GM12878 (cell line): ENCODE measurements around the gene TUBA4B. TPM values are rescaled to one million over a fixed set of nuclear protein-coding genes. Genes with fewer than 3 reads are reported as not detected.

Experiments
- BACH1 ChIP-seq: fragments of 450-650 bp; IDR thresholded peaks from 2 replicates; pipeline ENCODE4 v1.6.1; 2017; ENCODE audit warnings: mild to moderate bottlenecking, borderline replicate concordance
- E2F8 ChIP-seq: fragments of 450-650 bp; IDR thresholded peaks from 2 replicates; pipeline ENCODE4 v1.6.1; 2018; ENCODE audit warnings: mild to moderate bottlenecking, low read depth, moderate library complexity; ENCODE audit not compliant: partially characterized antibody
- IRF5 ChIP-seq: fragments of 450-650 bp; IDR thresholded peaks from 2 replicates; pipeline ENCODE4 v1.6.1; 2017; ENCODE audit warnings: borderline replicate concordance
- MTA2 ChIP-seq: fragments of 450-650 bp; IDR thresholded peaks from 2 replicates; pipeline ENCODE4 v1.6.1; 2016; ENCODE audit warnings: low read depth, mild to moderate bottlenecking, moderate library complexity
- NFXL1 ChIP-seq: fragments of 450-650 bp; IDR thresholded peaks from 2 replicates; pipeline ENCODE4 v1.6.1; 2017; ENCODE audit warnings: antibody characterized with exemption, mild to moderate bottlenecking, borderline replicate concordance
- NKRF ChIP-seq: fragments of 450-650 bp; conservative IDR thresholded peaks from 2 replicates; pipeline ENCODE4 v1.6.1; 2017; ENCODE audit warnings: mild to moderate bottlenecking, moderate library complexity
- NR2F1 ChIP-seq: fragments of 450-650 bp; conservative IDR thresholded peaks from 2 replicates; pipeline ENCODE4 v1.6.1; 2017; ENCODE audit warnings: mild to moderate bottlenecking
- POU2F2 ChIP-seq: IDR thresholded peaks from 3 replicates; pipeline ENCODE4 v1.6.1; 2011; ENCODE audit warnings: low read depth, mild to moderate bottlenecking, low read length, borderline replicate concordance
- SIN3A ChIP-seq: IDR thresholded peaks from 2 replicates; pipeline ENCODE4 v1.6.1; 2012; ENCODE audit warnings: low read depth, low read length, improper control_type of control experiment
- SREBF1 ChIP-seq: IDR thresholded peaks from 2 replicates; pipeline ENCODE4 v1.6.1; 2012; ENCODE audit warnings: mild to moderate bottlenecking, low read length
- SUZ12 ChIP-seq: fragments of 200-600 bp; sonication (generic); IDR thresholded peaks from one replicate; pipeline ENCODE4 v1.6.1; 2018; ENCODE audit warnings: antibody characterized with exemption, mild to moderate bottlenecking; ENCODE audit not compliant: unreplicated experiment
- ZBED1 ChIP-seq: IDR thresholded peaks from 2 replicates; pipeline ENCODE4 v1.6.1; 2016; ENCODE audit warnings: borderline replicate concordance
- ZBTB4 ChIP-seq: fragments of 450-650 bp; formaldehyde crosslinking; IDR thresholded peaks from 2 replicates; pipeline ENCODE4 v1.4.0; 2022; ENCODE audit warnings: mild to moderate bottlenecking, moderate library complexity
- ZNF687 ChIP-seq: fragments of 450-650 bp; IDR thresholded peaks from 2 replicates; pipeline ENCODE4 v1.6.1; 2017; ENCODE audit warnings: mild to moderate bottlenecking, moderate library complexity
- polyA plus RNA-seq, 11 experiments: library from polyadenylated mRNA; depleted of rRNA in 4 of 11; unstranded in 6 of 11; stranded (reverse) in 5 of 11; fragments of >200 nt; fragmentation: Nextera tagmentation in 4 of 11; fragmentation: Illumina TruSeq in 1 of 11; extraction: Ambion mirVana in 4 of 11; extraction: Trizol in 1 of 11; gene quantifications; 1 replicate in 1 of 11; 2 replicates in 10 of 11; pipeline versions ENCODE4 v1.2.1 to v1.2.3, GENCODE V29; 2011 to 2016; ENCODE audit warnings: inconsistent platforms in 2 of 11, missing spikeins in 2 of 11, low read depth in 1 of 11
- total RNA-seq, 4 experiments: library from RNA; depleted of rRNA in 3 of 4; stranded (reverse); fragments of >200 nt in 3 of 4; fragmentation: Illumina TruSeq in 1 of 4; extraction: Trizol in 1 of 4; gene quantifications; 2 replicates each; pipeline versions ENCODE4 v1.2.1 to v1.2.3, GENCODE V29; 2013 to 2021

TUBA4B gene
- total and polyA plus RNA-seq, 10 of the 15 experiments (the other 5 are each of a cell fraction or from before 2014, with no cell fraction given) = 0.07 TPM; not detected in 9

- TF ChIP-seq ZNF687 = no peak
- TF ChIP-seq ZBED1 = no peak
- no peak for TF ChIP-seq SREBF1
- no peak for TF ChIP-seq ZBTB4 (CRISPR knock-in tag)
- no peak for TF ChIP-seq SIN3A
- no peak for TF ChIP-seq NR2F1
- TF ChIP-seq SUZ12 = no peak
- peak; percentile 8; the same call in 1 of the 2 replicates for TF ChIP-seq BACH1
- TF ChIP-seq POU2F2 = peak; percentile 35; the same call in 1 of the 3 replicates
- peak; percentile 62; the same call in 1 of the 2 replicates for TF ChIP-seq MTA2
- no peak for TF ChIP-seq IRF5
- TF ChIP-seq NKRF = peak; percentile 36; the same call in 1 of the 2 replicates
- TF ChIP-seq E2F8 = peak; percentile 27
- TF ChIP-seq NFXL1 = no peak
Measured at GRCh38 chr2:219277703-219278654, 24.9 kb downstream of the TUBA4B start (continued).
